ENCODE results near the gene WSCD1. TPM values are rescaled to one million over a fixed set of nuclear protein-coding genes. Genes with fewer than 3 reads are reported as not detected.

WSCD1 gene
- polyA plus RNA-seq, 1 donor (not counting 4 experiments of a cell fraction or from before 2014, with no cell fraction given), result not detected

- Histone ChIP-seq H3K27me3 (ENCODE audit: control insufficient read depth, extremely low read depth, insufficient read depth, low read length) (peaks cover 45% of the 10 kb centered on the region), H3K4me3 (ENCODE audit: control insufficient read depth in 2 of 3, extremely low read depth in 1 of 3, insufficient read depth in 2 of 3, low read depth in 1 of 3, low read length in 3 of 3) (no peak overlapping the region), H3K36me3 (ENCODE audit: control insufficient read depth in 2 of 2, extremely low read depth in 1 of 2, insufficient read depth in 2 of 2, low read length in 2 of 2) (no peaks in the 10 kb centered on the region), H3K9ac (ENCODE audit: control insufficient read depth, extremely low read depth, insufficient read depth, low read length) (no peak overlapping the region), H3K27ac (ENCODE audit: control insufficient read depth, insufficient read depth, low read length) (no peak overlapping the region), H4K20me1 (ENCODE audit: control insufficient read depth, extremely low read depth, insufficient read depth, low read length) (no peaks in the 10 kb centered on the region), H3K79me2 (ENCODE audit: control insufficient read depth, insufficient read depth, low read length) (no peaks in the 10 kb centered on the region), H3K9me3 (ENCODE audit: control insufficient read depth, low read depth, low read length) (no peaks in the 10 kb centered on the region), H3K4me1 (ENCODE audit: control insufficient read depth, extremely low read depth, insufficient read depth, low read length) (no peaks in the 10 kb centered on the region), H2AFZ (ENCODE audit: control insufficient read depth, low read length) (no peak overlapping the region), H3K9me1 (ENCODE audit: control insufficient read depth, extremely low read depth, insufficient read depth, low read length) (no peaks in the 10 kb centered on the region), H3K4me2 (ENCODE audit: control insufficient read depth, extremely low read depth, insufficient read depth, low read depth, low read length) (no peak overlapping the region)
- TF ChIP-seq EZH2 (IDR thresholded peaks at IDR 0.05; ENCODE audit: low read length) (no peak), CTCF (optimal IDR thresholded peaks at IDR 0.05 in 1 of 3, IDR thresholded peaks at IDR 0.05 in 1 of 3, conservative IDR thresholded peaks at IDR 0.05 in 1 of 3; ENCODE audit: extremely low read depth in 1 of 3, insufficient read depth in 2 of 3, low read length in 3 of 3) (no peak)
- DNase-seq (ENCODE audit: low read depth, low spot score) (no peak), FAIRE-seq (no peak)
- dilution Hi-C loops (cut with MboI; ENCODE audit: extremely low pct_ligation_motif_present, low sequenced_read_pairs), result no loop called here
Measured at GRCh38 chr17:6073620-6074019, 3.4 kb downstream of the WSCD1 start.

- Histone ChIP-seq H4K20me1 (ENCODE audit: control insufficient read depth, extremely low read depth, insufficient read depth, low read length) (no peaks in the 10 kb centered on the region), H3K27ac (ENCODE audit: control insufficient read depth, insufficient read depth, low read length) (no peak overlapping the region), H3K4me2 (ENCODE audit: control insufficient read depth, extremely low read depth, insufficient read depth, low read depth, low read length) (no peak overlapping the region), H3K4me1 (ENCODE audit: control insufficient read depth, extremely low read depth, insufficient read depth, low read length) (no peaks in the 10 kb centered on the region), H3K4me3 (ENCODE audit: control insufficient read depth in 2 of 3, extremely low read depth in 1 of 3, insufficient read depth in 2 of 3, low read depth in 1 of 3, low read length in 3 of 3) (no peak overlapping the region), H3K36me3 (ENCODE audit: control insufficient read depth in 2 of 2, extremely low read depth in 1 of 2, insufficient read depth in 2 of 2, low read length in 2 of 2) (no peaks in the 10 kb centered on the region), H3K9me1 (ENCODE audit: control insufficient read depth, extremely low read depth, insufficient read depth, low read length) (no peaks in the 10 kb centered on the region), H3K27me3 (ENCODE audit: control insufficient read depth, extremely low read depth, insufficient read depth, low read length) (peaks cover 31% of the 10 kb centered on the region), H3K79me2 (ENCODE audit: control insufficient read depth, insufficient read depth, low read length) (no peaks in the 10 kb centered on the region), H3K9ac (ENCODE audit: control insufficient read depth, extremely low read depth, insufficient read depth, low read length) (no peak overlapping the region), H3K9me3 (ENCODE audit: control insufficient read depth, low read depth, low read length) (no peaks in the 10 kb centered on the region), H2AFZ (ENCODE audit: control insufficient read depth, low read length) (no peak overlapping the region)
- TF ChIP-seq CTCF (optimal IDR thresholded peaks at IDR 0.05 in 1 of 3, IDR thresholded peaks at IDR 0.05 in 1 of 3, conservative IDR thresholded peaks at IDR 0.05 in 1 of 3; ENCODE audit: extremely low read depth in 1 of 3, insufficient read depth in 2 of 3, low read length in 3 of 3), result no peak
- no peak for TF ChIP-seq EZH2 (IDR thresholded peaks at IDR 0.05; ENCODE audit: low read length)
- FAIRE-seq, result no peak
- dilution Hi-C loops (cut with MboI; ENCODE audit: extremely low pct_ligation_motif_present, low sequenced_read_pairs), result no loop called here
- DNase-seq (ENCODE audit: low read depth, low spot score), result no peak
Measured at GRCh38 chr17:6075050-6075449, 4.9 kb downstream of the WSCD1 start.
